Gastroesophageal sphincter (tissue), 4 donors: ENCODE measurements around the gene PXK. TPM values are rescaled to one million over a fixed set of nuclear protein-coding genes. Genes with fewer than 3 reads are reported as not detected.

ENCODE experiments used
- ATAC-seq: fragments of 150-250 bp; one replicate; pipeline ENCODE4 v1.9.1; 2016; ENCODE audit warnings: mild to moderate bottlenecking, moderate library complexity
- H3K27ac ChIP-seq, 4 donors: fragments of 200-600 bp; sonication (generic) in 3 of 4; 1 replicate in 3 of 4; 2 replicates in 1 of 4; pipeline ENCODE4 v1.5.1; 2016 to 2019
- H3K27me3 ChIP-seq: fragments of 200-600 bp; sonication (generic); one replicate; pipeline ENCODE4 v1.5.1; 2019
- H3K36me3 ChIP-seq, 2 donors: fragments of 200-600 bp; sonication (generic); one replicate each; pipeline ENCODE4 v1.5.1; 2019; ENCODE audit warnings: control low read depth in 1 of 2
- H3K4me1 ChIP-seq, 3 donors: fragments of 200-600 bp; sonication (generic); 1 replicate in 2 of 3; 2 replicates in 1 of 3; pipeline ENCODE4 v1.5.1; 2016 to 2019; ENCODE audit warnings: control low read depth in 2 of 3
- H3K4me3 ChIP-seq, 2 donors: fragments of 200-600 bp; sonication (generic); one replicate each; pipeline ENCODE4 v1.5.1; 2019; ENCODE audit warnings: mild to moderate bottlenecking in 1 of 2, moderate library complexity in 1 of 2
- H3K9me3 ChIP-seq, 3 donors: fragments of 200-600 bp; sonication (generic); one replicate each; pipeline ENCODE4 v1.5.1; 2017 to 2019; ENCODE audit warnings: control low read depth in 2 of 3
- CTCF ChIP-seq, 4 experiments: fragments of 200-600 bp in 2 of 4; fragments of 450-650 bp in 2 of 4; sonication (generic) in 1 of 4; IDR thresholded peaks; one replicate each; pipeline ENCODE4 v1.5.1; 2017 to 2019; ENCODE audit warnings: antibody characterized with exemption in 4 of 4, mild to moderate bottlenecking in 2 of 4, moderate library complexity in 2 of 4
- EP300 ChIP-seq: sonication (generic); formaldehyde crosslinking; IDR thresholded peaks from one replicate; pipeline ENCODE4 v1.6.1; 2017; ENCODE audit warnings: antibody characterized with exemption, mild to moderate bottlenecking
- POLR2A ChIP-seq, 2 donors: fragments of 450-650 bp; IDR thresholded peaks; one replicate each; pipeline ENCODE4 v1.6.1; 2017; ENCODE audit warnings: antibody characterized with exemption in 2 of 2, mild to moderate bottlenecking in 2 of 2, moderate library complexity in 1 of 2
- POLR2AphosphoS5 ChIP-seq: sonication (generic); formaldehyde crosslinking; IDR thresholded peaks from one replicate; pipeline ENCODE4 v1.6.1; 2017; ENCODE audit warnings: antibody characterized with exemption
- WGBS, 2 donors: methylation state at CpG; one replicate each; pipeline ENCODE4 v1.1.5; 2018; ENCODE audit warnings: low coverage in 1 of 2; 5-methylcytosine and 5-hydroxymethylcytosine counted together
- small RNA-seq, 4 donors: library from RNA; depleted of rRNA; stranded (forward); fragments of <200 nt; gene quantifications; one replicate each; pipeline ENCODE3, GENCODE V24; 2016
- total RNA-seq, 4 donors: library from RNA; depleted of rRNA; stranded (reverse); fragments of >200 nt; gene quantifications; one replicate each; pipeline ENCODE4 v1.1.0, GENCODE V29; 2016

The PXK gene
- total RNA-seq, 4 donors from 2014 or later = 29.3 to 41.0 (median 34.4) TPM

DNA sequence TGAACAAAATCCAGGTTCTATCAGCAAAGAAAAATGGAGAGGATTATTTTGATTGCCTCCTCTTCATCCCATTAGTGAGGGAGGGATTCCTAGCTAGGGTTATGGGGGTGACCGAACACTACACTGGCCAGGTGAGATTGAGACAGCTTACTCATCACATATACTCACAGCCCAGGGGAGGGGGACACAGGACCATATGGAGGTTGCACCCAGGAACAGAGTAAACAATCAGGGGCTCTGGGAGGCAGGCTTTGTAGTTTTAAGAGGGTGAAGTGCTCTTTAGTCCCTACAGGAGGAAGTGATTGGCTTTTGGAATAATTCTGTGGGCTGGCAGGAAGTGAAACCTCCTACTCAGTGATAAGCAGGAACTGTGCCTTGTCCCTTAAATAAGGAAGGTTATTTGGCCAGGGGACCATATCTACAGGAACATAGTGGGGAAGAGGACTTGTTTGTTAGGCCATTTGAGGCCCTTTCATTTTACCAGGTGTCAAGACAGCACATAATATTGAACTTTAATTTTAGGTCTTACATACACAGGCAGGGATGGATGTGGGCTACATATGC lies 141.7 kb downstream of the PXK start:
- Histone ChIP-seq H3K9me3 (no peaks in the 10 kb centered on the region), H3K27ac (no peak overlapping the region), H3K36me3 (no peaks in the 10 kb centered on the region), H3K4me3 (no peak overlapping the region), H3K4me1 (peaks cover 0 to 13% (median 0%) of the 10 kb centered on the region in 3 donors), H3K27me3 (no peaks in the 10 kb centered on the region)
- ATAC-seq = no peak
- TF ChIP-seq POLR2AphosphoS5 (no peak), CTCF (IDR thresholded peaks at IDR 0.05) (no peak), POLR2A (IDR thresholded peaks at IDR 0.05) (no peak), EP300 (no peak)
- 88% methylated on average over 1 of the region's 1 CpG; no CpG with 5 or more reads in 1 of the 2 donors for WGBS, 2 donors

DNA sequence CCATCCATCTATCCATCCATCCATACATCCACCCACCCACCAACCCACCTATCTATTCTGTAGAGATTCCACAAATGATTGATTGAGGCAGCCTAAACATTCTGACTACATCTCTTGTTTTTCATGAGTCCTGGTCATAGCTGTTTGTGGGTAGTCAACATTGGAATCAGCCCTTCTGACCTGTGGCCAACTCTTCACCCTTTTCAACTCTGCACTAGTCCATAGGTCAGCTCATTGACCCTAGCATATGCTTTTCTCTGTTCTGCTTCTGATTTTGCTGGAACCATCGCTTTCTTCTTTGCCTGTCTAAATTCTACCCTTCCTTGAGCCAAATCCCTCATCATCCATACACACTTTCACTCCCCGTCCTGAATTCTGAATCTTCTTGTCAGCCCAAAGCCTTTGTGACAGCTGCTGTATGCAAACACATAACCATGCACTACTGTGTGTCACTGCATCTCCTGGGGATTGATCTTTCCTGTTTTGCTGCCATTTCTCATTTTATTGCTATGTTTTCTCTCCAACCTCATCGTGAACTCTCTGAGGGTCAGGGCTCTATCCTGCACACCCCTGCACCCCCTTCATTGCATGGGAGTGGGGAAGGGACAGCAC lies 142.4 kb downstream of the PXK start:
- Histone ChIP-seq H3K27ac (no peak overlapping the region), H3K4me3 (no peak overlapping the region), H3K4me1 (peaks cover 0 to 13% (median 0%) of the 10 kb centered on the region in 3 donors), H3K9me3 (no peaks in the 10 kb centered on the region), H3K27me3 (no peaks in the 10 kb centered on the region), H3K36me3 (no peaks in the 10 kb centered on the region)
- WGBS, 2 donors = 60 to 63% methylated on average over 3 of the region's 3 CpGs
- ATAC-seq = no peak
- no peak for TF ChIP-seq EP300
- no peak for TF ChIP-seq CTCF (IDR thresholded peaks at IDR 0.05)
- no peak for TF ChIP-seq POLR2A (IDR thresholded peaks at IDR 0.05)
- no peak for TF ChIP-seq POLR2AphosphoS5

Small RNAs within 50 kb of the gene (small RNA-seq; reads per million reads assigned to genes)
- gene AC098479.1 = 0 reads per million in 4 donors

Other genes with a start within 250 kb of the PXK start
- gene DNASE1L3, start 121.9 kb upstream of the PXK start, total RNA-seq = 1 to 10 TPM in 2 of 4 donors, under 1 TPM in 1, not detected in 1; 0.58 to 2.4 (median 1.3) TPM
- 10 to 100 TPM in 3 of 4 donors, 1 to 10 TPM in 1; 6.5 to 27.1 (median 17.6) TPM for gene ABHD6, start 95.1 kb upstream of the PXK start, total RNA-seq
- gene RPP14, start 26.6 kb upstream of the PXK start, total RNA-seq = 10 to 100 TPM; 12.3 to 14.4 (median 14.1) TPM
- gene HTD2, start 26.4 kb upstream of the PXK start, total RNA-seq = 10 to 100 TPM in 3 of 4 donors, 1 to 10 TPM in 1; 3.3 to 19.8 (median 11.9) TPM
- 100 to 1,000 TPM in 3 of 4 donors, 10 to 100 TPM in 1; 90.1 to 213 (median 146) TPM for gene PDHB, start 100.9 kb downstream of the PXK start, total RNA-seq
- 10 to 100 TPM; 13.1 to 17.8 (median 16.3) TPM for gene KCTD6, start 159.2 kb downstream of the PXK start, total RNA-seq
- gene ACOX2, start 204.3 kb downstream of the PXK start, total RNA-seq = 10 to 100 TPM; 17.3 to 43.3 (median 23.6) TPM
- 100 to 1,000 TPM in 1 of 4 donors, 10 to 100 TPM in 3; 27.9 to 109 (median 83.8) TPM for gene FAM107A, start 244.5 kb downstream of the PXK start, total RNA-seq